NCI-H2081 (cell line): ENCODE results near the gene ANKS3.

Experiments used
- DNase-seq, 2 experiments: peaks; one replicate each; lab custom pipeline; 2025; lab: John Stamatoyannopoulos, UW

Gene ANKS3

DNA sequence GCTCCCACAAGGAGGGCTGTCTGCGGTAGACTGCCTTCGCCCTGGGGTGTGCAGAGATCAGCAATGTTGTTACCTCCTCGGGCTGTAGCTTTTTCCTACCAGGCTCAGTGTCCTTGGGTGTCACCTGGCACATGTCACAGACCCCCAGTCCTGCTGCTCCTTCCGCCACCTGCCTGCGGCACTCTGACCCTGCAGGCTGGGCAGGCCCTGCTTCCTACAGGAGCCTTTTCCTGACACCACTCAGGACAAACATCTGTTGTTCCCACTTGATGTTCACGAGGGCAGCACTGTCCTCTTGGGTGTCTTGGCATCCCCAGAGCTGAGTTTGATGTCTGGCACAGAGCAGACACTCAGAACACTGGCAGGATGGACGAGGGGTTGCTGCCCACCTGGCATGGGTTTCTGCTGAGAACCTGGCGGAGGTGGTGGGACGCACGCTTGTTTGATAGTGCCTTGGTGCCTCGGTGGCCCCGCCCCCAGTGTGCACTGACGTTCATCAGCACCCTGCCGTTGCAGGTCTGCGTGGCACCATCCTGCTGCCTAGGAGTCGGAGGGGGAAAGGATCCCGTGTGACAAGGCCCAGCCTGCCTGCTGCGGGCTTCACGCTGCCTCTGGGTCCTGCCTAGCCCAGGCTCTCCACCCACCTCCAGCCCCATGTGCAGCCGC lies 67.4 kb downstream of the ANKS3 start:
- DNase-seq, result no peak

DNA sequence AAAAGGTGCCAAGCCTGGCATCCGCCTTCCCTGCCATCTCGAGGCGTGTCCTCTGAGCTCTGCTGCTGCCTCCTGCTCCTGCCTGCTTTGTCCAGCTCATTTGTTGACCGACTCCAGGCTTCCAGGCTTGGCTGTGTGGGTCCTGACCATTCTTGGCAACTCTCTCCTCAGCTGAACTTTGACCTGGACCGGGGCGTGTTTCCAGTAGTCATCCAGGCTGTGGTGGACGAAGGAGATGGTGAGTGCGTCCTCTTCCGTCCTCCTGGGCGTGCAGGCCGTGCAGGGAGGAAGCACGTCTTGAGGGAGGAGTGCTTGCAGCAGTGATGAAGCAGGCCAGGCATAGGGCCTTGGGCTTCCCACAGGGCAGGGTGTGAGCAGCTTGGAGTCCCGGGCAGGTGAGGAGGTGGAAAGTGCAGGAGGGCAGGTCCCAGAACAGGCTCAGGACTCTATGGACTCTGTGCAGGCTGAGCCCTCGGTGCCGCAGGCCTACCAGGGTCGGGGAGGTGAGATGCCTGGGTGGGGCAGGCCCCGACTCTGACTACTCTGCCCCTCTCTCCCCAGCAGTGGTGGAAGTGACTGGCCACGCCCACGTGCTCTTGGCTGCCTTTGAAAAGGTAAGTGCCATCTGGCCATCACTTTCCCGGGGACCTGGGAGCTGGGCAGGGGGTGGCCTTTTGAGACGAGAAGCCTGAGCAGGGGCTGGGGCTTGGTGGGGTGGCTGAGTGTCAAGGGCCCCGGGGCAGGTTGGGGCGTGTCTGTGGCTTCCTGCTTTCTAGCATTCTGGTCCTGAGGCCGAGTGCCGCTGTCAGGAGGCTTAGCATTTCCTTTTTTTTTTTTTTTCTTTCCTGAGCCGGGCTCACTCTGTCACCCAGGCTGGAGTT lies 69.3 kb downstream of the ANKS3 start:
- no peak for DNase-seq

DNA sequence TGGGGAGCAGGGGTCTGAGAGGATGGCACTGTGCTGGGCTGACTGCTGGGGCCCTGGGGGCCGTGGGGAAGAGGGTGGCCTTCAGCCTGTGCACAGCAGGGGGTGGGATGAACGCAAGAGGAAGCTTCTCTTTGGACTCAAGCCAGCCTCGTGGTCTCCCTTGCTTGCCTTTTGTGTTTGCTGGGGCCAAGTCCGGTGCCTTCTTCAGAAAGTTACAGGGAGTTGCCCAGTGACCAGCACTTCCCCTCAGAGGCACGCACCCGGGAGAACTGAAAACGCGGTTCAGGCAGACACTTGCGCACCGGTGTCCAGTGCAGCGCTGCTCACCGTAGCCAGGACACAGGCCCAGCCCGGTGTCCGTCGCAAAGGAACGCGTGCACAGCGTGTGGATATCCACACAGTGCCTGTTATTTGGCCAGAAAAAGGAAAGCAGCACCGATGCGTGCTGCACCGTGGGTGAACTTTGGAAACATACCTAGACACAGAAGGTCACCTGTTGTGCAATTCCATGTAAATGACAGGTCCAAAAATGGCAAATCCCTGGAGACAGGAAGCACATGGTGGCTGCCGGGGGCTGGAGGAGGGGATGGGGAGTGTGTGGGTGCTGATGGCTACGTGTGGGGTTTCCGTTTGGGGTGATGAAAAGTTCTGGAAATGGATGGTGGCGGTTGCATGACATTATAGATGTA lies 70.2 kb downstream of the ANKS3 start:
- DNase-seq, result peak in 1 of 2 experiments; percentile 18

DNA sequence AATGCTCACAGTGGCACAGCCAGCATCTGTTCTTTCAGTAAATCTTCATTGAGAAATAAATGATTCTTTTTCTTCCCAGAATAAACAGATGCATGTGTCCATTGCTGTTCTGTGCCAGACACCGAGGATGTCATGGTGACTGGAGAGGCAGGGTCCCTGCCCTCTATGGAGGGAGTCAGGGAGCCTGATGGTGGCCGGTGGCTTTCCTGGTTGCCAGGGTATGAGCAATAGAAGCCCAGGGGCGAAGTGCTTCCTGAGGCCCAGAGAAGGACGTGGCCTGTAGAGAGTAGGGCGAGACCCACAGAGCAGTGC lies 70.7 kb downstream of the ANKS3 start:
- peak; percentile 39 to 70 for DNase-seq

DNA sequence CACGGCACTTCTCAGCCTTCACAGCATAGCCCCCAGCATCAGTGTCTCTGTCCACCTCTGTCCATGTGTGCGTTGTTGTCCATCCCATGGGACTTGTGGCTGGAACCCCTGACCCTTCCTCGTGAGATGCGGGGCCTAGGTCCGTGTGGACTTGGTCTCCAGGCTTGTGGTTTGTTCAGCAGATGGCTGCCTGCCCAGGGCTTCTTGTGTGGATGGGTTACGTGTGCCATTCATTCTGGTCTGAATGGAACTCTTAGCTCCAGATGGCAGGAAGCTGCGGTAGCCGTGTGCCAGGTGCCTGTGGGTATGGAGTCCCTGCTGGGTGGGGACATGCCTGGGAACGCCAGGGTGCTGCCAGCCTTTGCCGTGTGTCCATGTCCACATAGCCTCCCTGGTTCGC lies 72.4 kb downstream of the ANKS3 start:
- peak; percentile 85 to 94 for DNase-seq

DNA sequence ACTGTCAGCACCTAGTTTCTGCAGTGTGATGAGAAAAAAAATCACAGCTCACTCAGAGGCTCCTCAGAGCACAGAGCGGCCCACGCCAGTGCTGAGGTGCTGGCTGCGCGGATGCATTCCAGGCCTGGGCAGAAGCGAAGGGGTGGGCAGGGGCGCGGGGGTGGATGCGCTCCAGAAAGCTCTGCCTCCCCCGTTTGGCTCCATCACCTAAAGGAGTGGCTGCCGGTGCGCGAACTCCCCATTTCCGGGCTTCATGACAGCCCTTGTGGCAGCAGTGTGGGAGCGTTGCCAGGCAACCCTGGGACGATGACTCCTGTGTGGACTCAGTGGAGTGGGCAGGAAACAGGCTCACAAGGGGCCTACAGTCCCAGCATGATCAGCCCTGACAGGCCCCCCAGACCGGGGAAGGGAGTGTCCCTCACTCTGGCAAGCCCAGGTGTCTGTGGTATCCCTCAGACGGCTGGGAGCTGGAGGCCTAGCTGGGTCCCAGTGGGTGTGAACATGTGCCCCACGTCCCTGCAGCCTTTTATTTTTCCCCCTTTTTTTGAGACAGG lies 73.5 kb downstream of the ANKS3 start:
- peak; percentile 80 to 89 for DNase-seq

DNA sequence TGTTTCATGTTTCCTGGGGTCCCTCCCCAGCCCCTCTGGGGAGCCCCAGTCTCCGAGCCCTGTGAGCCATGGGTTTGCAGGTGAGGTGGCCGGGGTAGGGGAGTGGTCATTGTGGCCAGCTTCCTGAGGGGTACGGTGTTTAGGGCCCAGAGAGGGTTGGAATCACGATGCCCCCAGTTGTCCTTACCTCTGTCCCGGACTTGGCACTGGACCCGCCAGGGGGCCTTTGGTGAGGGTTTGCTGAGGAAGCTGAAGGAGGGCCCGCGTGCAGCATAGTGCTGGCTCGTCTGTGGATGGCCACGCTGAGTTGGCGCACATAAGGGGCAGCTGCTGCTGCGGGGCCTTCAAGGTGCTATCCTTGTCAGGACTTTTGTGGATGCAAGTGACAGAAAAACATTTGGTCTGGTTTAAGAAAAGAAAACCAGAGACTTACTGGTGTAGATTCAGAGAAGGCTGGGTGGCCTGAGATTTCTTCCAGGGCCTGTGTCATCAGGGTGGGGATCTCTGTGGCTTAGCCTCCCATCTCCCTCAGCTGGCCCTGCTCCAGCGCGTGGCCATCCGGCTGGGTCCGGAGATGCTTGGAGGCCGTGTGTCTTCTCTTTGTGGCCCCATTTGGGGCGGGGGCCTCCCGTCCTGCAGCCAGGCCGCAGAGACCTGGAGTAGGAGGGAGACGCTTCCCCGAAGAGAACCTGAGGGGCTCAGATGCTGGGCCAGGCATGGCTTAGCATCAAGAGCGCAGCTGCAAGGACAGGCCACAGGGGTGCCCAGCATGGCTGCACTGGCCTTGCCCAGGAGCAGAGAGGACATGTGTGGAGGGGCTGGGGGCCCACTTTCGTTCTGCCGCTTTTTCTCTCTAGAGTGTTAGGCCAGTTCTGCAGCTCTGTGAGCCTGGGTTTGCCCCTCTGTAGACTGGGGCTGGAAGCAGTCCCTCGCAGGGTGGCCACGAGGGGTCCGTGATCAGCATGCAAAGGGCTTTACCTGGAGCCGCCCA lies 74.4 kb downstream of the ANKS3 start:
- DNase-seq, result no peak

DNA sequence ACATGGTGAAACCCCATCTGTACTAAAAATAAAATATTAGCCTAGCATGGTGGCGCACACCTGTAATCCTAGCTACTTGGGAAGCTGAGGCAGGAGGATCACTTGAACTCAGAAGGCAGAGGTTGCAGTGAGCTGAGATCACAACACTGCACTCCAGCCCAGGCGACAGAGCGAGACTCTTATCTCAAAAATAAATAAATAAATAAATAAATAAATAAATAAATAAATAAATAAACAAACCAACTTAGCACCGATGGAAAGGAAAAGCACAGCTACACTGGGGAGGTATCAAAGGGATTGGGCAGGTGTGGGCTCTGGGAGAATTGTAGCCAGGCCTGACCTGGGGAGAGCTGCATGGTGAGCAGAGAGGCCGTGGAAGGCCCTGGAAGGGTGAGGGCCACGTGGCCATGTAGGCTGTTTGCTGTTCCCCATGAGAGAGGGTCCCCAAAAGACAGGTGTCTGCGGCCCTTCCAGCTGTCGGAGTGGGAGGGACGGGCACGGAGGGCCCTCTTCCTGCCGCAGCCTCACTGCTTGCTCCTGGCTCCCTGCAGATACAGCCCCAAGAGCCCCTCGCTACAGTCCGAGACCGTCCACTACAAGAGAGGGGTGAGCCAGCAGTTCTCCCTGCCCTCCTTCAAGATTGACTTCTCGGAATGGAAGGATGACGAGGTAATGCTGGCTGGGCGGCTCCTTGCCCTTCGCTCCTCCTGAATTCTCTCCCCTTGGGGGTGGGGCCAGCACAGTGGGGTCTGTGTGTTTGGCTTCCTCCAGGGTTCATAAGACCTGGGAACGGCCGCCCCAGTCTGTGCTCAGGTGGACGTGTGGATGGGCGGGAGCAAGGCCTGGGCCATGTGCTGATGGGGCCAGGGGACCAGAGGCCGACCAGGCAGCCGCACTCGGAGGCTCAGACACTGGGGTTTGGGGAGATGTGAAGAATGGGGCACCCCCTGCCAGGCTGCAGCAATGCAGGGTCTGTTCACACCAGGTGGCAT lies 77.1 kb downstream of the ANKS3 start:
- DNase-seq, result no peak

DNA sequence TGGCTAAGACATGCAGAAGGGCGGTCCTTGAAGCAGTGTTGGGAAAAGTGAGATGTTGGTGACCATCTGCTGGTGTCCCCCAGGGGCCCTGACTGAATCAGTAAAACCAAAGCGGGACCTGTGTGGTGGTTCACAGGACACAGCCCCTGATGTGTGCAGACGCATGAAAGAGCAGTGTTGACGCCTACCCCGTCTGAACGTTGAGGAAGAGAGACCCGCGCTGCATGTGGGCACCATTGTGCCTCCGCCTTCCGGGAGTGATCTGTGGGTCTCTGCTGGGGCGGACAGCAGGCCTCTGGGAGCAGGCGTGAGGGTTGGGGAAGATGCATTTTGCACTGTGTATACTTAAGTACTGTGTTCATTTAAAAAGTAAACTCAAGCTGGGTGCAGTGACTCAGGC lies 77.8 kb downstream of the ANKS3 start:
- no peak for DNase-seq

DNA sequence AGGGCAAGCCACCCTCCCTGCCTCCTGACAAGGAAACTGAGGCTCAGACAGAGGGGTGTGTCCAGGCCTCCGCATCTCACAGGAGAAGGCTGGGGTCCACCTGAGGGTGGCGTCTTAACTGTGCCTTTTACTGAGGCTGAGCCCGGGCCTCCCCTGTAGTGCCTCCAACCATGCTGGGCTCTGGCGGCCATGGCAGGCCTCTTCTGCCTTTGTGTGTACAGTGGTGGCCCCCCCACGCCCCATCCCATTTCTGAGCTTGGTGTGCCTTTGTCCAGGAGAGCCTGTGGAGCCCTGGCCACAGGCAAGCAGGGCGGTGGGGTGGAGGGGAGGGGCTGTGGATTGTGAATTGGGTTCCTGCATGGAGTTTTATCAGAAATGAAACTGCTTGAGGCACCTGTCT lies 78.3 kb downstream of the ANKS3 start:
- DNase-seq, result no peak

DNA sequence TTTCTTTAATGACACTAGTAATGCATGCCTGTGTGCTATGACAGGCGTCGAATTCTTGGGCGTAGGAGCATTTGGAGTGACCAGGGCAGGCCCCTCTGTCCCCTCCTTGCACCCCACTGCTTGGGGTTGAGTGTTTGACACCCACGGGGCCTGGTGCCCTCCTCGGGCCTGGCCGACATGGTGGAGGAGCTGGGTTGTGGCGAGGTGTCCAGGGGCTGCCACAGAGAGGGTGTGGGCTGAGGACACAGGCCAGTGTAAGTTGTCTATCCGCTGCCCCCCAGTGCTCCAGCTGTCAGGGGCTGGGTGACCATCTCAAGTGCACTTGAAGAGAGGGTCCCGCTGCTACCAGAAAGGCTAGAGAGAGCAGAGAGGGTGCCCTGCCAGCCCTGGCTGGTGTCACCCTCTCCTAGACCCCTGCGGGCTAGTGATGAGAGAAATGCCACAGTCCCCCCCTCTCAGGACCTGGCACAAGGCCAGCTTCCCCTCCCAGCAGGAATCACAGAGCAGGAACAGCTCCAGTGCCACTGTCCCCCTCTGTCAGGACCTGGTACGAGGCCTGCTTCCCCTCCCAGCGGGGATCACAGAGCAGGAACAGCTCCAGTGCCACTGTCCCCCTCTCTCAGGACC lies 79.0 kb downstream of the ANKS3 start:
- no peak for DNase-seq

DNA sequence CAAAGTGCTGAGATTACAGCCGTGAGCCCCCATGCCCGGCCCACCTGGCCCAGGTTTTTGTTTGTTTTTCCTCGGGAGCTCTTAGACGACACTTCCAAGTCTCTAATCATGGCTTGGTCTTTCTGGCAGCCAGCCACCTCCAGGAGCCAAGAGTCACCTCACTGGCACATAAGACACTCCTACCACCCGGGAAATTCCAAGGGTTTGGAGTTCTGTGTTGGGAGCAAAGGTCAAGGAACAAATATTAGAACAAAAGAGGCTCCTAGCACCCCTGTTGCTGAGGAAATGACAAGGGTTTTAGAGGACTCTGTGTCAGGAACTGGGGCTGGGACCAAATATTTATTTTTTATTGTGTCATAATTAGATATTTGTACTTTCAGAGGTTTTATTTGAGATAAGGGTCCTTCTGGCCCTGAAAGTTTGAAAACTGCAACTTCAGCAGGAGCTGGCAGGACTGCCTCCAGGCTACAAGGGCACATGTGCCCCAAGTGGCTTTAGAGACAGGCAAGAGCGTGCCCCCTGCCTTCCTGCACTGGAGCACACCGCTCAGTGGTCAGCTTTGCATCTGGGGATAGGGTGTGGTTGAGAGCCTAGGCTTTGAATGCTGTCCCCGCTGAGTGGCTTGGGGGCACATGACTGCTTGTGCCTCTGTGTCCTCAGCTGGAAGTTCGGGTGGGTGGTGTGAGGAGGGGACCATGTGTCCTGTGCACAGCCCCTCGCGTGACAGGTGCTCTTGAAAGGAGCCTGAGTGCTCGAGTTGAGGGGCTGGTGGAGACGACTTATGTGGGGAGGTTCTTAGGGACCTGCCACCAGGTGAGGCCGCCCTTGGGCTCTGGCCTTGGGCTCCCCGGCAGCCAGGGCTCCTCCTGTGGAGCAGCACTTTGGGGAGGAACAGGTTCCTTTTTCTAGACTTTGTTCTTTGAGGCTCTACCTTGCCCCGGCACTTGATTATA lies 79.8 kb downstream of the ANKS3 start:
- DNase-seq, result peak in 1 of 2 experiments; percentile 4

DNA sequence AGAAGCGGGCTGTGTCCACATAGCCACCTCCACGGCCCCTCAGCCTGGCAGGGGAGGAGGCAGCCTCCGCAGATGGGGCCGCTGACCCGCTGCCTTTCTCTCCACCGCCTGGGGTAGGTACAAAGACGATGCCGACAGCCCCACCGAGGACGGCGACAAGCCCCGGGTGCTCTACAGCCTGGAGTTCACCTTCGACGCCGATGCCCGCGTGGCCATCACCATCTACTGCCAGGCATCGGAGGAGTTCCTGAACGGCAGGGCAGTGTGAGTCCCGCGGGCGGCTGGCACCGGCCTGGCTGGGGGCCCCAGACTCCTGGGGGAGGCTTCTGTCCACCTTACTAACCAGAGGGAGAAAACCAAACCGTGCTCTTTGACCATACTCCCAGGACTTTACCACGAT lies 81.5 kb downstream of the ANKS3 start:
- no peak for DNase-seq

DNA sequence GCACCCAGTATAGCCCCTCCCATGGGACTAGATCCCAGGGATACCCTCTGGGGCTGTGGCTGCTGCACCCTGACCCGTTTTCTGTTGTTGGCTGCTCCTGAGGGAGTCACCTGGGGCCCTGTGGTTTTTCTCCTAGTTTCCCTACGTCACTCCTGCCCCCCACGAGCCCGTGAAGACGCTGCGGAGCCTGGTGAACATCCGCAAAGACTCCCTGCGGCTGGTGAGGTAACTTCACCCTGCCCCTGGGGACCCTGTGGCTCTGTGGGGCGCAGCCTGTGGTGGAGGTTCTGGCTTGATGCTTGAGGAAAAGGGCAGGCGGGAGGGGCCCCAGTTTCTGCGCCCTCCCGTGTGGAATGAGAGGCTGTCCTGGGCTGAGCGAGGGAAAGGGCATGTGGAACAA lies 82.2 kb downstream of the ANKS3 start:
- DNase-seq, result no peak

DNA sequence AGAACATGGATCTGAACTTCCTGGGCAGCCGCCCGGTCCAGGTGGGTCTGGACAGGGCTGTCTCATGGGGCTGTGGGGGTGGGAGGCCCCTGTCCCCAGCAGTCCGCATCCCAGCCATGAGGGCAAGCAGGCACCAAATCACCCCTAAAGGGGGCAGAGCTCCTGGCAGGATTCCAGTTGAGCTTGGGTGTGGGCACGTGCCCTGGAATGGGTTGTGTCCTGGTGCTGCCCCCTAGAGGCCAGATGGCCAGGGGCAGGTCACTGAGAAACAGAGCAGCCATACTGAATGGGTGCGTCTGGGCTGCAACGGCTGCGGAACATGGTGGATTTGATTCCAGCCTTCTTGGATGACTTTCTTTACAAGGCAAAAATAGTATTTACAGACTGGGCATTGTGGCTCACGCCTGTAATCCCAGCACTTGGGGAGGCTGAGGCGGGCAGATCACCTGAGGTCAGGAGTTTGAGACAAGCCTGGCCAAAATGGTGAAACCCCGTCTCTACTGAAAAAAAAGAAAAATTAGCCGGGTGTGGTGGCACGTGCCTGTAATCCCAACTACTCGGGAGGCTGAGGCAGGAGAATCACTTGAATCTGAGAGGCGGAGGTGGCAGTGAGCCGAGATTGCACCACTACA lies 83.5 kb downstream of the ANKS3 start:
- peak; percentile 51 to 62 for DNase-seq

DNA sequence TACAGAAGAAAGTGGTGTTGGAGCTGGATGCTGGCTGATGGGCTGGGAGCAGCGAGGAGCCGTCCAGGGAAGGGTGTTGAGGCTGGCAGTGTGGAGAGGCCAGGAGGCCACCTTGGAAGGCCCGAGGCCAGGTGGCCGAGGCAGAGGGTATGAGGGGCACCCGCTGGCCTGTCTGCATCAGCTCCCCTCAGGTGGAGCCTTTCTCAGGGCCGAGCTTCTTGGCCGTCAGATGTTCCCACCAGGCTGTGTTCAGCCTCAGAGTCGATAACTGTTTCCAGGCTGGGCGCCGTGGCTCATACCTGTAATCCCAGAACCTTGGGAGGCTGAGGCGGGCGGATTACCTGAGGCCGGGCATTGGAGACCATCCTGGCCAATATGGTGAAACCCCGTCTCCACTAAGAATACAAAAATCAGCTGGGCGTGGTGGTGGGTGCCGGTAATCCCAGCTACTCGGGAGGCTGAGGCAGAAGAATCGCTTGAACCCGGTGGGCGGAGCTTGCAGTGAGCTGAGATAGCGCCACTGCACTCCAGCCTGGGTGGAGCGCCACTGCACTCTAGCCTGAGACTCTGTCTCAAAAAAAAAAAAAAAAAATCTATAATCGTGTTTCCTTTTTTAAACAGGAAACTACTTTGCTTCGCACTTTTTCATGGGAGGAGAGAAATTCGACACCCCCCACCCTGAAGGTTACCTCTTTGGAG lies 84.2 kb downstream of the ANKS3 start:
- DNase-seq, result no peak

DNA sequence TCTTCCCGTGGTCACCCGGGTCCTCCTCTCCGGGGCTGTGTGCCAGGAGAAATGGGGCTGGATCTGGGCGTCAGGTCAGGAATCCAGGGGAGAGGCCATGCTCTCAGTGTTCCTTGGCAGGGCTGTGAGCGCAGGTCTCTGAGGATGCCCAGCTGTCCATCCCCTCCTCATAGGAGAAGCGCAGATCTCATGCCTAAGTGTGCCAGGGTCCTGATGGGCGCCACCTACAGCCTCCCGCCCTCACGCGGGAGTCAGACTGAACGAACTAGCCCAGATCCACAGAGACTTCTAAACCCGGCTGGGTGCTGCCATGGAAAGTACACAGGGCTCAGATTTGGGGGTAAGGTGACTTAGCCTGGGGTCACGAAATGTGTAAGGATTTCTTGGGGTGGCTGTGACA lies 85.2 kb downstream of the ANKS3 start:
- no peak for DNase-seq

DNA sequence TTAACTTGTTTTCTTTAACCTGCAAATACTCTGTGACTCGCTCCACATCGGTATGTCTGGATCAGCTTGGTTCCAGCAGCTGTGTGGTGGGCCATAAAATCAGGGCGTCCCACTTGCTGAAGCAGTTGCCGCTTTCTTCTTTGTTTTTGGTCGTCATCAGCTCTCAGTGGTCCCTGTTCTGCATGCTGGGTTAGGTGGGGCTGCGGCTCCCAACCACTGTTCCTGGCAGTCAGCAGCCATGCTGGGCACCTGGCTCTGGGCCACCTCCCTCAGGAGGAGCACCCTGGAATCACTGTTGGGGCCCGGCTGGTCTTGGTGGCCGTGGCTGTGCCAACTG lies 86.5 kb downstream of the ANKS3 start:
- DNase-seq, result no peak
